NOMO-1 treated with dmso at 0.1 percent for 144 hours (cell line): ENCODE measurements around the gene CRTAC1.

ENCODE experiments used
- DNase-seq: peaks from one replicate; lab custom pipeline; 2025; ENCODE audit not compliant: unreplicated experiment; lab: John Stamatoyannopoulos, UW

The CRTAC1 gene, protein sequence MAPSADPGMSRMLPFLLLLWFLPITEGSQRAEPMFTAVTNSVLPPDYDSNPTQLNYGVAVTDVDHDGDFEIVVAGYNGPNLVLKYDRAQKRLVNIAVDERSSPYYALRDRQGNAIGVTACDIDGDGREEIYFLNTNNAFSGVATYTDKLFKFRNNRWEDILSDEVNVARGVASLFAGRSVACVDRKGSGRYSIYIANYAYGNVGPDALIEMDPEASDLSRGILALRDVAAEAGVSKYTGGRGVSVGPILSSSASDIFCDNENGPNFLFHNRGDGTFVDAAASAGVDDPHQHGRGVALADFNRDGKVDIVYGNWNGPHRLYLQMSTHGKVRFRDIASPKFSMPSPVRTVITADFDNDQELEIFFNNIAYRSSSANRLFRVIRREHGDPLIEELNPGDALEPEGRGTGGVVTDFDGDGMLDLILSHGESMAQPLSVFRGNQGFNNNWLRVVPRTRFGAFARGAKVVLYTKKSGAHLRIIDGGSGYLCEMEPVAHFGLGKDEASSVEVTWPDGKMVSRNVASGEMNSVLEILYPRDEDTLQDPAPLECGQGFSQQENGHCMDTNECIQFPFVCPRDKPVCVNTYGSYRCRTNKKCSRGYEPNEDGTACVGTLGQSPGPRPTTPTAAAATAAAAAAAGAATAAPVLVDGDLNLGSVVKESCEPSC

DNA sequence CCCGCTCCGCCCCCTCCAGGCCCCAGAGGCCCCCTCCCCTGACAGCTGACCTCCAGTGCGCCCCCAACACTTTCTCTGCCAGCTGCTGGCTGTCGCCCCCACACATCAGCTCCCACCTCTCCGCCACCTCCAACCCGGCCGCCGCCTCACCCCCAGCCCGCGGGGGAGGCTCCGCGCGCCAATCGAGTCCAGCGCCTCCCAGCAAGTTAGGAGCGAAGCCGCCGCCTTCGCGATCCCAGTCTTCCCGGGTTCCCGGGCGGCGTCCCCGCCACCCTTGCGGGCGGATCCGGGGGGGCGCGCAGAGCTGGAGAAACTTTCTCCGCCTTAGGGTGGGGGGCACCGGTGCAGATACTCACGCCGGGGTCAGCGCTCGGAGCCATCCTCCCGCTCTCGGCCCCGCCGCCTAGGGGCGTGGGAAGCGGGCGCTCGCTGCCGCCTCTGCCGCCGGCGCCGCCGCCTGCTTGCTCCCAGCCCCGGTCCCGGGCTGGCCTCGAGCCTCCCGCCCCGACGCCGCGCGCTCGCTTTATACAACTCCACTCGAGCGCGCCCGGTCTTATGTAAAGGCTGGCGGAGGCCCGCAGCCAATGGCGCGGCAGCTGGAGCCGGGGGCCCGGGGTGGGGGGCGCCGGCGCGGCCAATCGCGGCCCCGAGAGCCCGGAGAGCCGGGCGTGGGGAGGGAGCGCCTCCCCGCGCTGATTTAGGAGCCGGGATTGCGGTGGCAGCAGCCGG, at the start of gene CRTAC1:
Gene CRTAC1, minus strand, starts transcription at position 529 of the 729 bp plus-strand sequence. Its CDS starts 149 bp downstream, at position 380.
- no peak for DNase-seq

DNA sequence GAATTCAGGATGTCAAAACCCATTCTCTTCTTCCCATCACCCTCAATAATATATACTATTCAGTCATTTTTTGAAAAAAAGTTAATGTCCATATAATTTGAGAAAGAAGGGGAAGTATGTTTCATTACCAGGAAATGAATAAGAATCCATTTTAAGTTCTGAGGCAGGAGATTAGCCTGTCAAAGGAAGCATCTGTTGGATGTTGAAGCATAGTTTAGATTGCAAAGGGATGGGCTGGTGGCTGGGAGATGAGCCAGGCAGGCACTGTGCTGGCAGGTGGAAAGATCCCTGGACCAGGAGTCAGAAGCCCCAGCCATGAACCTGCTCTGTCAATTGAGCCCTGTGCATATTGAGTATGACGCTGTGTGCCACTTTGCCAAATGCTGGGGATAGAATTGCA, 48.4 kb upstream of the CRTAC1 start:
- no peak for DNase-seq

DNA sequence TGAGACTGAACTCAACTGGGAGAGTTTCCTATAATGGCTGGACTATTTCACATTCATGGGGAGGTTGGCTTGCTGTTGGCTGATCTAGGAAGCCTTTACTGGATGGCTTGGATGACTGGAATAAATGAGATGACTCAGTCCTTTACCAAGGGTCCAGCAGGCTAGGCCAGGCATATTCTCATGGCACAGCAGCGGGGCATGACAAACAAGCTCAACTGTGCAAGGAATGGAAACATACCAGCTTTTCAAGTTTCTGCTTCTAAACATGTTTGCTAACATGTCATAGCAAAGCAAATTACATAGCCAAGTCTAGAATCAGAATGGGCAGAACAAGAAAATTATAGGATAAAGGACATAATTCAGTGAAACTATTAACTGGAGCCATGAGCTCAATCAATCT, 46.8 kb upstream of the CRTAC1 start:
- DNase-seq = no peak

DNA sequence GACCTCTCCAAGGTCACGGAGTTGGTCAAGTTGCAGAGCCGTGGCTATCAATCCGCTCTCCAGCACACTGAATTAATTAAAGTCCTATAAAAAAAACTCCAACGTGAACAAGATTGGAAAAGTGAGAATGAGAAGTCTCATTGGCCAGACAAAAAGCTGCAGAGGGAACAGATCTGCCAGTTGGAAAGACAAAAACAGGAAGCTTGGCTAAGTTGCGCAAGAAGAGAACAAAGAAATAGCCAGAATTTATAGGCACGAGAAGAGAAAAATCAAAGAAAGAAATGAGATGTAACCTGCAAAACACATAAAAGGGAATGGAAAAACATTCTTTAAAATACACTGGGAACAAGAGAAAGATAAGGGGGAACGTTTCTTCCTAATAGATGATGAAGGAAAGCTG, 45.7 kb upstream of the CRTAC1 start:
- peak; percentile 37 for DNase-seq

DNA sequence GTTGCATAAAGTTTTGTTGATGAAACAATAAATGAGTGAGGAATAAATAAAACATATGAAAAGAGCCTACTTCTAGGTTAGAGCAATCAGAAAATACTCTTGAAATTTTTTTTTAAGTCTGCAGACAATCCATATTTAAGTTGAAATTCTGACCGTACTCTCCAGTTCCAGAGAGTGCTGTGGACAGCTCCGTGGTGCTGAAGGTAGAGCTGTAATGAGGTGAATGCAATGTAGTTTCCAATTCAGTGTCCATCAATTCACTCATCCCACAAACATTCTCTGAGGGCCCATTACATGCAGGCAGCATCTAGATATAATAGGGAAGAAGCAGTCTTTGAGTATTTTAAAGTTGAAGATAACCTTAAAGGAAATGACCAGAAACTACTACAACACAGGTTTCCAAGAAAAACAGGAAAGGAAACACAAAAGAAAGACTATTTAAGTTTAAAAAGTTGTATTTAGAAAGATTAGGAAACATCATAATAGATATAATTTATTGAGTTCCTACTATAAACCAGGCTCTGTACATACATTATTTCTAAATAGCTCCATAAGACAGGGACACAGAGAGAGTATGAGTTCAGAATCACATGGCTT, 44.0 kb upstream of the CRTAC1 start:
- DNase-seq = peak; percentile 3

DNA sequence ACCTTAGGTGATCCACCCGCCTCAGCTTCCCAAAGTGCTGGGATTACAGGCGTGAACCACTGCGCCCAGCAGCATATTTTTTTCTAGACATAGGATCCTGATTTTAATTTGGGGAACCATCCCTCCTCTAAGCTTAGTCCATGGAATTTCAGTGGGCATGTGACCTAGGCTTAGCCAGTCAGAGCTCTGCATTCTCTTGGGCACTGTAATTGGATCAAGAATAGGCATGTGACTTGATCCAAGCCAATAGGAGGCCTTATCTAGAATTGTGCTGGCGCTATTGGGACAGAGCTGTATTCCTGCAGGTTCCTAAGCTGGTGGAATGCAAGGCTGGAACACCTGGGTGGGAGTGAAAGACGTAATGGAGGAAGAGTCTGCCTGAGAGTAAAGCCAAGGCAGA, 36.7 kb upstream of the CRTAC1 start:
- DNase-seq = no peak

DNA sequence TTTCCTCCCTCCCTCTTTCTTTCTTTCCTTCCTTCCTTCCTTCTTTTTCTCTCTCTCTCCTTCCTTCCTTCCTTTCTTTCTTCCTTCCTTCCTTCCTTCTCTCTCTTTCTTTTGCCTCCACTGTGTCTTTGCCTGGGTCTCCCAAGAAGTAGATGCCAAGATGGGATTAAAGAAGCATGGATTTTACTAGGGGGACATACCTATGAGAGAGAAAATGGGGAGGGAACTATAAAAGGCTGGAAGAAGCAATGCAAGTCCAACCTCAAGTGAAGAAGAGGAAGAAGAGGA, 33.3 kb upstream of the CRTAC1 start:
- no peak for DNase-seq

DNA sequence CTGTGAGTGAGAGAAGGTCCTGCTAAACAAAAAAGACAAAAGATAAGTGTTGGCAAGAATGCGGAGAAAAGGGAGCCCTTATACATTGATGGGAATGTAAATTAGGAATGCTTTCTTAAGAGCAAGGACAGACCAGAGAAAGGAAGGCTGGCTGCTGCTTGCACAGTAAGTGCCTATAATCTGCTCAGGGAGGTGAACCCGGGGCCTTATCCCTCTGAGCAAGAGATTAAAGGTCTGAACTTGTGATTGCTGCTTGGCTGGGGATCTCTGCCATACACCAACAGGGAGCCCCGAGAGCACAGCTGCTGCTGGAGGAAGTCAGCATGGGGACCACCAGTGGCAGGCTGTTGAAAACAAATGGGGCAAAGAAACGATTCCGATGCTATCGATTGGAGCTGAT, 32.0 kb upstream of the CRTAC1 start:
- no peak for DNase-seq

DNA sequence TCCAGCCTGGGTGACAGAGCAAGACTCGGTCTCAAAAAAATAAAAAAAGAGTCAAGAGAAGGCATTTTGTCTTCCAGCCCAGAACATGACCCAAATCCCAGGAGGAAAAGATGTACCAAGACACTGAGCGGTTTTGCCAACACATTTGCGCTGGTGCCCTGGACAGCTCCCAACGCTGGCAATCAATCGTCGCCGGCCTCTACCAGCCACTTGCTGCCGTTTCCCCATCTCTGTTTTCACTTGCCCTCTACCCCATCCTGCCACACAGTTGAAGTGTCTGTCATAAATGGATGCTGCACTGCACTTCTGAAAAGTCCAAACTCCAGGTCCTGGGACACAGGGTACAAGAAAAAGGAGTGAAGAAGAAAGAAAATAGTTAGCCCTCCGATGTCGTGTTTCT, 29.7 kb upstream of the CRTAC1 start:
- no peak for DNase-seq

DNA sequence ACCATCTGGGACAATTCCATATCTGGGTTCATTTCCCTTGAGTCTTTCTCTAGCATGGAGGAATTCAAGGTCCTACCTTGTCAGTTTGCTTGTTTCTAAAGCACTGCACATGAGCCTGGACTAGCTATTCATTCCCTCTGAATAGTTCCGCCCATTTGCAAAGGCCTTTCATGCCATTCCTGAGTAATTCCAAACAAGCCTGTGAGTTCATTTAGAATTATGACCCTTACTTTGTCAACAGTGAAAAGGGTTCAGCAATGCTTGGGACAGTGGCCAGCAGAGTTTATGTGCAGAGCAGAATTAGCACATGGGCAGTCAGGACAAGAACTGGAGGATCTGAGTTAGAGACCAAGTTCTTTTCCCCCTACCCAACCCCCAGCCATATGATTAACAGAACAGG, 27.9 kb upstream of the CRTAC1 start:
- DNase-seq = no peak

DNA sequence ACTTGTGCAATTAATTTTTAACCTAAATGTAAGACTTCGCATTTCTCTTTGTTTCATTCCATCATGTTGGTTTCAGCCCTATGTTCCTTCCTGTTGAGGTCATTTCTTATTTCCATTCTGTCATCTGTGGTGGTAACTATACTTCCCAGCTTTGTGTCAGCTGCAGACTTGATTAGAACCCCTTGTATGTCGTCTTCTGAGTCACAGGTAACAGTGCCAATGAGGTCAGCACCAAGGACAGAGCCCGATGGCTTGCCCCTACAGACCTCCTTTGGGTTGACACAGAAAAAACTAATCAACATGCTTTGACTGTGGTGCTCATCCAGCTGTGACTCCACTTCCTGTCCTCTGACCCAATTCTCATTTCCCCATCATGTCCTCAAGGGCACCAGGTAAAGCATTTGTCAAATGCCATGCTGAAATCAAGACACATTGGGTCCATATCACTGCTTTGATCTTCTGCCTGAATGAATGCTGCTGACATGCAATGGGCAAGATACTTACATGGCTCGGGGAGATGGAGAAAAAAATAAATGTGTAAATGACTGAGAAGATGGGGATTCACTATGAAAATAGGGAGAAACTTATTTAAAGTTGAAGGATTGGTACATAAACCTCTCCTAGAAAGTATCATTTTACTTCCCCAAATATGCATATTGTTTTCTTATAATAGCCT, 25.6 kb upstream of the CRTAC1 start:
- DNase-seq = no peak

DNA sequence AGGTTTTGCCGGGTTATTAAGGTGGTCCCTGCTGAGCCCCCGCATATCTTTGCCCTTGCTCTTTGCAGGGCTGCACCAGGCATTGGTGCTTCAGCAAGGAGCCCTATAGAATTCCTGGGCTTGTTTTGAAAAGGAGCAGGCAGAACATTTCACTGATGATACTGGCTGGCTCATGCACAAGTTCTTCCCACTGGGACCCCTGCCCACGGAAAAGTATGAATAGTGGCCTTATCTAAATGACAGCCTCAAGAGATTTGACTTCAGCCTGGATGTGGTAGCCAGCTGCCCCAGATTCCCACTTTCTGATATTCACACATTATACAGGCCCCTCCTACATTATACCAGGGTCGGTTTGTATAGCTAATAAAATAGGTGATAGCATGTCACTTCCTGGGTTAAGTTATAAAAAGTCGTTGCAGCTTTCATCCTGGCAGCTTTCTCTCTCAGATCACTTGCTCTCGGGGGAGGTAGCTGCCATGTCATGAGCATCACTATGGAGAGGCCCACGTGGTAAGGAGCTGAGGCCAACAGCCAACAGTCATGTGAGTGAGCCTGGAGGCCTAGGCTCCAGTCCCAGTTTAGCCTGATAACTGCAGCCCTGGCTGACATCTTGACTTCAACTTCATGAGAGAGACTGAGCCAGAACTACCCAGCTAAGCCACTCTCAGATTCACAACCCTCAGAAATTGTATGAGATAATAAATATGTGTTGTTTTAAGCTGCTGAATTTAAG, 16.8 kb upstream of the CRTAC1 start:
- no peak for DNase-seq

DNA sequence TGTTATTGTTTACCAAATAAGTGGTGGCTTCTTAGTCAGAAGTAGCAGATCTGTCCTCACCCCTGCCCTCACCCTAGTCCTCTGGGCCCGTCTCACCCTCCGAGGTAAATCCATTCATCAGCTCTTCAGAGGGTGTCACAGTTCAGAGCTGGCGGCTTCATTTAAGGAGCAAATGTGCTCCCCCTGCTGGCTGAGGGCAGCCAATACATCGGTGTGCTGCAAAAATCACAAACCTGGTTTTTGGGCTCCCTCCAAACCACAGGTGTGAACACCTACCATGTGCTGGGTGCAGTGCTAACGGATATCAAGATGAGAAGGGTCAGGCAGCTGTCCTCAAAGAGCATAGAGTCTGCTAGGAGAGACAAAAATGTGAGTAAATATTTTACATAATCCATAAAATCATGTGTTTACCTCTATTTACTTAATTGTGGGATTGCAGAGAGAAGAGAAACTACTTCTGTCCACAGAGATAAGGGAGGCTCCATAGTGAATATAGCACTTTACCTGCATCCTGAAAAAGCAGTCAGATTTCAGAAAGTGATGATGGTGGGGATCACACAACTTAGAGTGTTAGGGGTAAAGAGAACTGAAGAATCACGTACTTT, 15.5 kb upstream of the CRTAC1 start:
- peak; percentile 22 for DNase-seq

DNA sequence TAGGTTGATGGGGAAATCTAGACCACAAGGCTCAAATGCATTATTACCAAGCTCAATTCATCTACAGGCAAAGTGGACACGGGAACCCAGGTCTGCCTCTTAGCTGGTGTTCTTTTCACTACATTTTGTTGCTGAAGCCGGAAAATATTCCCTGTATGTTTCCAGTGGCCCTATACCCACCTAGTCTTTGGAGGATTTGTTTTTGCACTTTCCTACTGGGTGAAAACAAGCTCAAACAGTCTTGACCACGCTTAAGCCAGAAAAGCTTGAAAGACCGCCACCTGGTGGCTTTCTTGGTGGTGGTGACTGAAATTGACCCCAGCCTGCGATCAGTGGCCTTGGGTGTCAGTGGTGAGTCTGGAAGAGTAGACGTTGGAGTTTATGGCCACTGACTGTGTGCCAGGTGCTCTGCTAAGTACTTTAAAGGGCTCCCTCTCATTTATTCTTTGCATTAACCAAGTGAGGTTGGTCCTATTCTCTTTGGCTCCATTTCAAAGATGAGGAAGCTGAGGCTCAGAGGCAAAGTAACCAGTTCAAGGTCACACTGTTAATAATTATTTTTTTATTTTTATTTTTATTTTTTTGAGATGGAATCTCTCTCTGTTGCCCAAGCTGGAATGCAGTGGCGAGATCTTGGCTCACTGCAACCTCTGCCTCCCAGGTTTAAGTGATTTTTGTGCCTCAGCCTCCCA, 11.1 kb upstream of the CRTAC1 start:
- peak; percentile 15 for DNase-seq

DNA sequence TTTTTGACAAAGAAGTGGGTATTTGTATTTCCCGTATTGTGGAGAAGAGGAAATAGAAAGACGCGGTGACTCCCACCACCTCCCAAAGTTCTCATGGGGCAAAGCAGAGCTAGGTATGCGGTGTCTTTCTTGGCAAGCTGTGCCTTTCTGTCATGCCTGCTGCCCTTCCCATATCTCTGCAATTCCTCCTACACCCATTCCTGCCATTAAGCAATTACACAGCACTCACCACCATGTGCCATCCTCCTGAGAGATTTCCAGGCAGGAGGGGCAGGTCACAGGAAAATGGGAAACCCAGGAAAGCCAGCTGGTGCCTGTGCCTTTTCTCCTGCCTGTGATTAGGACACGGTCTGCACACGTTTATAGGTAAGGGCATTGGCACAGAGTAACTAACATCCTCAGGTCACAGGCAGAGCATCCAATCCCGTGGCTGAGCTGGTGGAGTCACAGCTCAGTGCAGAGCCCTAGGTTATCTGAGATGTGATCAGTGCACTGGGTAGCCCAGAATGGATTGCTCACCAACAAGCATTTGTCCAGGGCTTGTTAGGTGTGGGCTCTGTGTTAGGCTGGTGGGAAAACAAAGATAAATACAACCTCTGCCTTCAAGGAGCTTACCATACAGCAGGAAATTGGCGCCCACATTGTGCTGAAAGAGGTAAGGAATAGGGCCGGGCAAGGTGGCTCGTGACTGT, 9.4 kb upstream of the CRTAC1 start:
- no peak for DNase-seq

DNA sequence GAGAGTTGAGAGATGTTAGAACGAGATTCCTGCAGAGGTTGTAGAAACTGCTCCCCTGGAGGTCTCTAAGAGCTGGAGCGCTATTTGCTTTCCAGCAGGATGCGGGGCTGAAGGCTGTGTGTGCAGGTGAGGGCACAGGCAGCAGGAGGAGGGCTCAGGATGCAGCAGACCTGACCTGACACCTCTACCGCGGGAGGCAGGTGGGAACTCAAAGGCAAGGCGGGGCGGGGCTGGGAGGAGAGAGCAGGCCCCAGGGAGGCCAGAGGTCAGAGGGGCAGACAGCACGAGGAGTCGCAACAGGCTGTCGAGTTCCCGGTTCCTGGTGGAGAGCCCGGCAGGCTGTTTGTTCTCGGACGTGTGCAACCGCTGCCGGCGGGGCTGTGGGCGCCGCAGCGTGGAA, 7.9 kb upstream of the CRTAC1 start:
- no peak for DNase-seq

DNA sequence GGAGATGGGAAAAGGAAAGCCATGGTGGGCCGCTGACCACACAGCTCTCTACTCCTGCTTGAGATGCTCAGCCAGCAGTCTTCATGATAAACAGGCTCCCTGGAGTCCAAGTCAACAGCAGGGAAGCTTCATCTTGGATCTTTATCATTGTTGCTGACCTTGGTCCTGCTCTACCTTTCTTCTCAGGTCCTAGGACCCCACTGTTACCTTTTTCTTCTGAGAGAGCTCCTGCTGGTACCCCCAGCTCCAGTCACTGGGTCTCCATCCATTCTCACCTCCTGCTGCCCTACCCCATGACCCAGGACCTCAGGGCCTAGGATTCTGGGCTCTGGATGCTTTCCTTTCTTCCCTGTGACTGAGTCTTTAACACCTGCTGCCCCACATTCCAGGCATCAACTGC, 5.2 kb upstream of the CRTAC1 start:
- no peak for DNase-seq

DNA sequence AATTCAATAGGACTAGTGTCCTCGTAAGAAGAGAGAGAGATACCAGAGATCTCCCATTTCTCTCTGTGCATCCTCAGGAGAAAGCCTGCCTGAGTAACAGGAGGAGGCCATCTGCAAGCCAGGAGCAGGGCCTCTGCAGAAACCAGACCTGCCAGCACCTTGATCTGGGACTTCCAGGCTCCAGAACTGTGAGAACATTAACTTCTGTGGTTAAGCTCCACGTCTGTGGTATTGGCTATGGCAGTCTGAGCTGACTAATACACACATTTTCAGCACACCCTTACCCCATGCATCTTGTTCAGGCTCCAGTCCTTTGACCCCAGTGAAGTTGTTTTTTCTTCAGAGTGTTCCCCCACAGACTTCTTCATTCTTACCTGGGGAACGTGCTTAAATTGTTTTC, 3.1 kb upstream of the CRTAC1 start:
- DNase-seq = no peak

DNA sequence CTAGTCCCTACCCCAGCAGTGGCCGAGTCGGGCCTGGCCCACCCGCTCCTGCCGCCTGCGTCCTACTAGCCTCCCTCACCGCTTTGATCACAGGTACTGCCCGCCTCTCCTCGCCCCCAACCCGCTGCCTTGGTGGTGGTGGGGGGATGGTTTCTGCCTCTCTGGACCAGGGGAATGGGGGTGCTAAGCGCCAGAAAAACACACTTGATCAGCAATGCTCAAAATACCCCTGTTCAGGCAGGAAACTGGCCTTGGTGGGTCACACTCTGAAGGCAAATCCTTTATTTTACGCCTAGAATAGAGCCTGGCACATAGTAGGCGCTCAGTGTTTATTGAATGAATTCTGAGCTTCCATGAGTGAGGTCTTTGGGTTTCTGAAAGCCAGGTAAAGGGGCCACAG, 1.0 kb upstream of the CRTAC1 start:
- DNase-seq = no peak
